Sigmoid colon (tissue), 7 donors: ENCODE measurements around the gene MEPCE. TPM values are rescaled to one million over a fixed set of nuclear protein-coding genes. Genes with fewer than 3 reads are reported as not detected.
A peak's percentile ranks its signal among the peaks of the same experiment; 100 is the strongest.

Source experiments
- DNase-seq: peaks from one replicate; pipeline ENCODE4 v3.0.0-alpha.2; 2019
- H3K27ac ChIP-seq, 4 donors: fragments of 200-600 bp; sonication (generic); one replicate each; pipeline ENCODE4 v1.5.1; 2016 to 2019; ENCODE audit warnings: mild to moderate bottlenecking in 1 of 4
- H3K27me3 ChIP-seq, 3 donors: fragments of 200-600 bp; sonication (generic); one replicate each; pipeline ENCODE4 v1.5.1; 2019; ENCODE audit warnings: mild to moderate bottlenecking in 1 of 3
- H3K36me3 ChIP-seq, 4 donors: fragments of 200-600 bp; sonication (generic); one replicate each; pipeline ENCODE4 v1.5.1; 2016 to 2019
- H3K4me1 ChIP-seq, 4 donors: fragments of 200-600 bp; sonication (generic); one replicate each; pipeline ENCODE4 v1.5.1; 2017 to 2019
- H3K4me3 ChIP-seq, 4 donors: fragments of 200-600 bp; sonication (generic); one replicate each; pipeline ENCODE4 v1.5.1; 2017 to 2019; ENCODE audit warnings: mild to moderate bottlenecking in 2 of 4, moderate library complexity in 1 of 4
- H3K9me3 ChIP-seq, 4 donors: fragments of 200-600 bp in 3 of 4; sonication (generic) in 3 of 4; one replicate each; pipeline versions ENCODE4 v1.5.1 to v1.6.1; 2013 to 2019
- EP300 ChIP-seq, 4 donors: sonication (generic); formaldehyde crosslinking; IDR thresholded peaks; one replicate each; pipeline ENCODE4 v1.6.1; 2017; ENCODE audit warnings: antibody characterized with exemption in 4 of 4
- POLR2A ChIP-seq, 2 donors: fragments of 450-650 bp; IDR thresholded peaks; one replicate each; pipeline ENCODE4 v1.6.1; 2016; ENCODE audit warnings: antibody characterized with exemption in 2 of 2, mild to moderate bottlenecking in 2 of 2, moderate library complexity in 2 of 2
- POLR2AphosphoS5 ChIP-seq, 4 donors: sonication (generic); formaldehyde crosslinking; IDR thresholded peaks; one replicate each; pipeline ENCODE4 v1.6.1; 2017; ENCODE audit warnings: antibody characterized with exemption in 4 of 4
- WGBS, 2 donors: extraction: QIAGEN DNeasy Blood & Tissue Kit; methylation state at CpG; one replicate each; pipeline ENCODE4 v1.1.7; 2013; 5-methylcytosine and 5-hydroxymethylcytosine counted together
- intact Hi-C: fragments of 100-400 bp; cut with DNase I; formaldehyde crosslinking; loops from one replicate; pipeline ENCODE4 v1.15.1; 2023
- polyA plus RNA-seq, 3 donors: library from polyadenylated mRNA; stranded (reverse); fragments of 200-250 nt; gene quantifications; one replicate each; pipeline ENCODE4 v1.2.3, GENCODE V29; 2013
- total RNA-seq, 4 donors: library from RNA; depleted of rRNA; stranded (reverse); fragments of >200 nt; gene quantifications; one replicate each; pipeline ENCODE4 v1.1.0, GENCODE V29; 2016
- TF ChIP-seq, protein P1 (sequence below), 4 experiments: fragments of 450-650 bp in 3 of 4; fragments of 200-600 bp in 1 of 4; IDR thresholded peaks; one replicate each; pipeline ENCODE4 v1.5.1; 2016 to 2019; ENCODE audit warnings: antibody characterized with exemption in 4 of 4, mild to moderate bottlenecking in 3 of 4, moderate library complexity in 2 of 4
- donor health status: healthy with polysubstance abuse.
- donor health status: Bipolar disorder and iron deficiency.
- donor health status: healthy.

MEPCE gene
- total and polyA plus RNA-seq, 7 donors: 18.0 to 32.1 (median 24.9) TPM

GRCh38 chr7:100432621-100433275, 3.1 kb downstream of the MEPCE start:
- 90 to 91% methylated on average over 21 of the region's 21 CpGs for WGBS, 2 donors
- DNase-seq: peak; percentile 40
- intact Hi-C loops: no loop called here
- no peaks in the 10 kb centered on the region for H3K27me3 ChIP-seq
- H3K27ac ChIP-seq: peak overlapping the region in 1 of 4 donors; percentile 21
- H3K36me3 ChIP-seq: peaks cover 8 to 27% (median 16%) of the 10 kb centered on the region in 4 donors
- H3K4me3 ChIP-seq: no peak overlapping the region
- no peak for TF ChIP-seq POLR2A (IDR thresholded peaks at IDR 0.05)
- peaks cover 0 to 51% (median 43%) of the 10 kb centered on the region in 4 donors for H3K4me1 ChIP-seq
- H3K9me3 ChIP-seq: no peaks in the 10 kb centered on the region

- 71 to 79% methylated on average over 4 of the region's 4 CpGs for WGBS, 2 donors
- Histone ChIP-seq H3K36me3 (peaks cover 8 to 27% (median 16%) of the 10 kb centered on the region in 4 donors), H3K4me1 (peaks cover 0 to 48% (median 41%) of the 10 kb centered on the region in 4 donors), H3K4me3 (no peak overlapping the region), H3K9me3 (no peaks in the 10 kb centered on the region), H3K27me3 (no peaks in the 10 kb centered on the region), H3K27ac (no peak overlapping the region)
- intact Hi-C loops: no loop called here
- TF ChIP-seq EP300 (IDR thresholded peaks at IDR 0.05): no peak
- TF ChIP-seq POLR2A (IDR thresholded peaks at IDR 0.05): no peak
- peak; percentile 64 for DNase-seq
Measured at GRCh38 chr7:100433276-100433591, 3.6 kb downstream of the MEPCE start.

GRCh38 chr7:100433592-100434296, 4.1 kb downstream of the MEPCE start:
- Histone ChIP-seq H3K4me1 (peaks cover 0 to 48% (median 41%) of the 10 kb centered on the region in 4 donors), H3K27ac (peak overlapping the region in 1 of 4 donors; percentile 21), H3K27me3 (no peaks in the 10 kb centered on the region), H3K36me3 (peaks cover 8 to 27% (median 16%) of the 10 kb centered on the region in 4 donors), H3K9me3 (no peaks in the 10 kb centered on the region), H3K4me3 (no peak overlapping the region)
- WGBS, 2 donors: 81% methylated on average over 10 of the region's 10 CpGs
- intact Hi-C loops: no loop called here
- TF ChIP-seq, protein P1, sequence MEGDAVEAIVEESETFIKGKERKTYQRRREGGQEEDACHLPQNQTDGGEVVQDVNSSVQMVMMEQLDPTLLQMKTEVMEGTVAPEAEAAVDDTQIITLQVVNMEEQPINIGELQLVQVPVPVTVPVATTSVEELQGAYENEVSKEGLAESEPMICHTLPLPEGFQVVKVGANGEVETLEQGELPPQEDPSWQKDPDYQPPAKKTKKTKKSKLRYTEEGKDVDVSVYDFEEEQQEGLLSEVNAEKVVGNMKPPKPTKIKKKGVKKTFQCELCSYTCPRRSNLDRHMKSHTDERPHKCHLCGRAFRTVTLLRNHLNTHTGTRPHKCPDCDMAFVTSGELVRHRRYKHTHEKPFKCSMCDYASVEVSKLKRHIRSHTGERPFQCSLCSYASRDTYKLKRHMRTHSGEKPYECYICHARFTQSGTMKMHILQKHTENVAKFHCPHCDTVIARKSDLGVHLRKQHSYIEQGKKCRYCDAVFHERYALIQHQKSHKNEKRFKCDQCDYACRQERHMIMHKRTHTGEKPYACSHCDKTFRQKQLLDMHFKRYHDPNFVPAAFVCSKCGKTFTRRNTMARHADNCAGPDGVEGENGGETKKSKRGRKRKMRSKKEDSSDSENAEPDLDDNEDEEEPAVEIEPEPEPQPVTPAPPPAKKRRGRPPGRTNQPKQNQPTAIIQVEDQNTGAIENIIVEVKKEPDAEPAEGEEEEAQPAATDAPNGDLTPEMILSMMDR (IDR thresholded peaks at IDR 0.05): no peak
- TF ChIP-seq POLR2A (IDR thresholded peaks at IDR 0.05) (no peak), EP300 (IDR thresholded peaks at IDR 0.05) (no peak), POLR2AphosphoS5 (IDR thresholded peaks at IDR 0.05) (no peak)
- DNase-seq: peak; percentile 57

- H3K4me1 ChIP-seq: peaks cover 0 to 48% (median 41%) of the 10 kb centered on the region in 4 donors
- H3K9me3 ChIP-seq: no peaks in the 10 kb centered on the region
- H3K27me3 ChIP-seq: no peaks in the 10 kb centered on the region
- intact Hi-C loops: no loop called here
- H3K4me3 ChIP-seq: peak overlapping the region in 3 of 4 donors; percentile 83 to 96 (median 92)
- peaks cover 8 to 27% (median 16%) of the 10 kb centered on the region in 4 donors for H3K36me3 ChIP-seq
- peak; percentile 55 for DNase-seq
- TF ChIP-seq, protein P1 (IDR thresholded peaks at IDR 0.05): no peak
- TF ChIP-seq POLR2AphosphoS5 (IDR thresholded peaks at IDR 0.05): no peak
- no peak for TF ChIP-seq POLR2A (IDR thresholded peaks at IDR 0.05)
- no peak for TF ChIP-seq EP300 (IDR thresholded peaks at IDR 0.05)
- 66 to 78% methylated on average over 22 of the region's 22 CpGs for WGBS, 2 donors
- peak overlapping the region in 3 of 4 donors; percentile 94 to 98 (median 97) for H3K27ac ChIP-seq
Measured at GRCh38 chr7:100434297-100435144, 4.9 kb downstream of the MEPCE start.

DNA sequence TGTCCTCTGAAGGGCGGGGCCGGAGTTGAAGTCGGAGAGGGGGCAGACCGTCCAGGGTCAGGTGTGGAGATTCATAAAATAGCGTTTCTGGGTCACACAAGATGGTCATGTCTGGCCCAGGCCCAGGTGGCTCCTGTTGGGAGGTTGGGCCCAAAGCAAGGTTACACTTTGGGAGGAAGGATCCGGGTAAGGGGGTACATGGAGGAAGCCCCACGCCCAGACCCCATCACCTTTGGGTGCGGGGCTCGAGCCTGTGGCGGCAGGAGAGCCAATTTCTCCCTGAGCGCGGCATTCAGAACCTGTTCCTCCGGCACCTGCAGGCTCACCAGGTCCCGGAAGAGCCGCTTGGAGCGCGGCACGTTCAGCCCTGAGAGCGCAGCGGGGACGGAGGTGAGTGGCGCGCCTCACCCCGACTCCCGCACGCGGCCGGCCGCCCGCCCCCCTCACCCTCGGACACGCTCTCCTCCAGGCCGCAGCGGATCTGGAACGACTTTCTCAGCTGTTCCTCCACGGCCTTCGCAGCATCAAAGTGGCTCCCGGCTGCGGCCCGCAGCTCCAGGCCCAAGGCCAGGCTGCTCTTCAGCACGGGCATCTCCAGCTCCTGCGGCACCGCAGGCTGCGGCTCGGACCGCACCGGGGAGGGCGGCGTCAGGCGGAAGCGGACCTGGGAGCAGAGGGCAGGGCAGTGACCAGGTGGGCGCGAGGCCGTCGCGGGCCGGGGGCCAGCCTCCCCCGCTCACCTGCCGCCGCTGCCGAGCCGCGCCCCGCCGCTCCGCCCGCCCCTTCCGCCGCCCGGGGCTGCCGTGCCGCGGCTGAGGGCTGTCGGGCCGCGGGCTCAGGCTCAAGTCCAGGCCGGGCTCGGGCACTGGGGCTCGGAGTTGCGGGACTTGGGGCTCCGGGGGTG, 6.0 kb downstream of the MEPCE start:
- H3K27ac ChIP-seq: peak overlapping the region; percentile 94 to 98 (median 96)
- no peaks in the 10 kb centered on the region for H3K9me3 ChIP-seq
- TF ChIP-seq, protein P1 (IDR thresholded peaks at IDR 0.05): no peak
- TF ChIP-seq POLR2AphosphoS5 (IDR thresholded peaks at IDR 0.05): peak in 2 of 4 donors; percentile 40 to 44
- H3K4me3 ChIP-seq: peak overlapping the region; percentile 83 to 96 (median 91)
- H3K36me3 ChIP-seq: peaks cover 8 to 27% (median 16%) of the 10 kb centered on the region in 4 donors
- WGBS, 2 donors: 1 to 2% methylated on average over 81 of the region's 81 CpGs
- no peaks in the 10 kb centered on the region for H3K27me3 ChIP-seq
- peak; percentile 75 for DNase-seq
- peaks cover 0 to 43% (median 35%) of the 10 kb centered on the region in 4 donors for H3K4me1 ChIP-seq
- intact Hi-C loops: loop anchor here (1.0 kb wide), 1 partner anchor 15 kb away; no protein-coding TSS in a partner anchor
